DND-41 (cell line): ENCODE results near the gene MIDN.

ENCODE experiments used
- ATAC-seq: fragments of 200-7000 bp; cut with Tn5 transposase; 3 replicates; pipeline ENCODE4 v1.9.1; 2021; ENCODE audit warnings: low read depth; ENCODE audit not compliant: insufficient read depth
- DNase-seq: peaks from one replicate; pipeline ENCODE4 v3.0.0-alpha.2; 2020
- H2AFZ ChIP-seq: 2 replicates; pipeline ENCODE4 v1.6.0; 2012; ENCODE audit warnings: low read depth, low read length
- H3K27ac ChIP-seq: 2 replicates; pipeline ENCODE4 v1.5.1; 2012; ENCODE audit warnings: low read length, inconsistent platforms
- H3K27me3 ChIP-seq: fragments of 200-600 bp; sonication (generic); 2 replicates; pipeline ENCODE4 v1.6.0; 2012; ENCODE audit warnings: low read length, mild to moderate bottlenecking, inconsistent platforms; ENCODE audit not compliant: insufficient read depth, poor library complexity
- H3K36me3 ChIP-seq: 2 replicates; pipeline ENCODE4 v1.5.1; 2012; ENCODE audit warnings: low read length, inconsistent platforms; ENCODE audit not compliant: insufficient read depth
- H3K4me1 ChIP-seq: 2 replicates; pipeline ENCODE4 v1.5.1; 2012; ENCODE audit warnings: mild to moderate bottlenecking, low read length; ENCODE audit not compliant: insufficient read depth
- H3K4me2 ChIP-seq: 2 replicates; pipeline ENCODE4 v1.6.0; 2012; ENCODE audit warnings: mild to moderate bottlenecking, moderate library complexity, low read length, inconsistent platforms; ENCODE audit not compliant: insufficient read depth
- H3K4me3 ChIP-seq, 2 experiments: fragments of 200-600 bp in 1 of 2; shearing (Covaris generic) in 1 of 2; 2 replicates each; pipeline ENCODE4 v1.5.1; 2012 to 2016; ENCODE audit warnings: inconsistent platforms in 2 of 2, low read length in 2 of 2, mild to moderate bottlenecking in 2 of 2, low read depth in 1 of 2, moderate library complexity in 1 of 2
- H3K79me2 ChIP-seq: 2 replicates; pipeline ENCODE4 v1.6.0; 2012; ENCODE audit warnings: low read length, inconsistent platforms; ENCODE audit not compliant: insufficient read depth
- H3K9ac ChIP-seq: 2 replicates; pipeline ENCODE4 v1.6.0; 2012; ENCODE audit warnings: low read depth, mild to moderate bottlenecking, inconsistent platforms, low read length, moderate library complexity
- H3K9me3 ChIP-seq: 2 replicates; pipeline ENCODE4 v1.5.1; 2012; ENCODE audit warnings: low read length, moderate library complexity, mild to moderate bottlenecking, inconsistent platforms; ENCODE audit not compliant: insufficient read depth, severe bottlenecking
- H4K20me1 ChIP-seq: 2 replicates; pipeline ENCODE4 v1.6.0; 2012; ENCODE audit warnings: low read length; ENCODE audit not compliant: insufficient read depth
- EZH2 ChIP-seq: IDR thresholded peaks from 3 replicates; pipeline ENCODE4 v1.6.1; 2012; ENCODE audit warnings: borderline replicate concordance, low read depth, mild to moderate bottlenecking, moderate library complexity, low read length, inconsistent platforms; ENCODE audit not compliant: severe bottlenecking
- TF ChIP-seq, protein P1 (sequence below): IDR thresholded peaks from 2 replicates; pipeline ENCODE4 v1.5.1; 2012; ENCODE audit warnings: borderline replicate concordance, low read length, moderate library complexity, mild to moderate bottlenecking; ENCODE audit not compliant: poor library complexity, severe bottlenecking; ENCODE audit errors: extremely low read depth

The MIDN gene

DNA sequence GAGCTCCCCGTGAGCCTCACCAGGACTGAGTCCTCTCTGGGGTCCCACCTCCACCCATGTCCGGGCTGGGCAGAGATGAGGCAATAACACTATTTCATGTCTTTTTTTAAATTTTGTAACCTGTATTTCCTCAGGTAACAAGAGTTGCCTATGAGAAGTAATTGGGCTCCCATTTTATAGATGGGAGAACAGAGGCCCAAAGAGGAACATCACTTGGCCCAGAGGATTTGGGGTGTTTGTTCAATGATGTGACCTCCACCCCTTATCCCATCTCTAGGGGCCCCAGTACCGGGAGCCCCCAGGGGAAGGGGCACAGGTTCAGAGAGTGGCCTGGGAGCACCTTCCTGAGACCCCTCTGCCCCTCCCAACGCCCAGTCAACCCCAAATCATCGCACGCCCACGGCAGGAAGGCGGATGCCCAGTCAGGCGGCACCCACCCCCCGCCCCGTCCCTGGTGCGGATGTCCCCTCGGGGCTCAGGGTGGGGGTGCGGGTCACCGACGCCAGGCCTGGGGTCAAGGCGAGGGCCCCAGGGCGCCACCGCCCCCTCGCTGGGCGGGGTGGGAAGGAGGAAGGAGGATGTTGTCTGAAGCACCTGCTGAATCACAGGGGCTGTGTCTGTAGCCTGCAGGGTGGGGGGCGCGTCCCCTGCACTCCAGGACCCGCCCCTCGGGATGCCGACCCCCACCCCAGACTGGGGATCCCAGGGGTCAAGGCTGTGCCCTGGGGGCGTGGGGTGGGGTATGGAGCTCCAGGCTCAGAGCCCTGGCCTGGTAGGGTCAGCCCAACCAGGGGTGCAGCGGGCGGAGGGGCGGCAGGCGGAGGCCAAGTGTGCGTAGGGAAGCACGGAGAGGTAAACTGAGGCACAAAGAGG, 11.7 kb downstream of the MIDN start:
- Histone ChIP-seq H3K4me1 (peaks cover 58% of the 10 kb centered on the region), H3K9ac (peak overlapping the region; percentile 42; the same call in 1 of the 2 replicates), H3K27ac (peak overlapping the region; percentile 80), H3K4me3 (peak overlapping the region in 1 of 2 experiments; percentile 51; a peak in 2 of 4 replicates), H3K9me3 (no peaks in the 10 kb centered on the region), H2AFZ (no peak overlapping the region), H4K20me1 (peaks cover 17% of the 10 kb centered on the region), H3K36me3 (peaks cover 31% of the 10 kb centered on the region), H3K4me2 (peak overlapping the region; percentile 92), H3K27me3 (no peaks in the 10 kb centered on the region), H3K79me2 (peaks cover 8% of the 10 kb centered on the region)
- DNase-seq (no peak), ATAC-seq (peak; percentile 6)
- no peak for TF ChIP-seq EZH2
- TF ChIP-seq, protein P1, sequence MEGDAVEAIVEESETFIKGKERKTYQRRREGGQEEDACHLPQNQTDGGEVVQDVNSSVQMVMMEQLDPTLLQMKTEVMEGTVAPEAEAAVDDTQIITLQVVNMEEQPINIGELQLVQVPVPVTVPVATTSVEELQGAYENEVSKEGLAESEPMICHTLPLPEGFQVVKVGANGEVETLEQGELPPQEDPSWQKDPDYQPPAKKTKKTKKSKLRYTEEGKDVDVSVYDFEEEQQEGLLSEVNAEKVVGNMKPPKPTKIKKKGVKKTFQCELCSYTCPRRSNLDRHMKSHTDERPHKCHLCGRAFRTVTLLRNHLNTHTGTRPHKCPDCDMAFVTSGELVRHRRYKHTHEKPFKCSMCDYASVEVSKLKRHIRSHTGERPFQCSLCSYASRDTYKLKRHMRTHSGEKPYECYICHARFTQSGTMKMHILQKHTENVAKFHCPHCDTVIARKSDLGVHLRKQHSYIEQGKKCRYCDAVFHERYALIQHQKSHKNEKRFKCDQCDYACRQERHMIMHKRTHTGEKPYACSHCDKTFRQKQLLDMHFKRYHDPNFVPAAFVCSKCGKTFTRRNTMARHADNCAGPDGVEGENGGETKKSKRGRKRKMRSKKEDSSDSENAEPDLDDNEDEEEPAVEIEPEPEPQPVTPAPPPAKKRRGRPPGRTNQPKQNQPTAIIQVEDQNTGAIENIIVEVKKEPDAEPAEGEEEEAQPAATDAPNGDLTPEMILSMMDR = no peak

DNA sequence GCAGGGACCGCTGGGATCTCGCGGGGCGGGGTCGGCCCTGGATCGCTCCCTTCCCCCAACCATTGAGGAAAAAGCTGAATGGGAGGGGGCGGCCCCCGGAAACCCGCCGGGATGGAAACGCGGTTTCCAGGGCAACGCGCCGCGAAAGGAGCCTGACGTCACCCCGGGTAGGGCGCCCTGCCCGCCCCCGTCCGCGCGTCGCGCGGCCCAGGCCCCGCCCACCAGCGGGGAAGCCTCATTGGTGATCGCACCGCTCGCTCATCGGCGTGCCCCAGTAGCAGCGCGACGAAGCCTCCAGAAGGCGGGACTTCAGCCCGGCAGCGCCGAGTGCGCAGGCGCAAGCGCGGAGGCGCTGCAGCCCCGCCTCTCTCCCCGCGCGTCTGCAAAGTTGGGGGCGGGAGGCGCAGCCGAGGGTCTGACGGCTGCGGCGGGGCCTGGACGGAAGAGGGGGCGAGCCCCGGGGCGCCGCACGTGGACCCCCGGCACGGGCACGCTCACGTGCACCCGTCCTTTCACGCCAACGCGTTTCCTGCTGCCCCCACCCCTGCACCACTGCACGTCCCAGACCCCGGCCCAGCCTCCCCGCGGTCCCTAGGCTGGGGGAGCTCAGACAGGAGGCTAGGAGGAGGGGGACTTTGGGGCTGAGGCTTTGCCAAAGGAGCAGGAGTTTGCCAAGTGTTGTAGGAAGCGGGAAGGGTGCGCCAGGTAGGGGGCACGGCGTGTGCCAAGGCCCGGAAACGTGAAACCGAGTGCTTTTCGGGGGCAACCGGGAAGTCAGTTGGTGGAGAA, 12.6 kb downstream of the MIDN start:
- DNase-seq (peak; percentile 98), ATAC-seq (peak; percentile 85)
- Histone ChIP-seq H3K9me3 (no peaks in the 10 kb centered on the region), H3K4me2 (peak overlapping the region; percentile 92), H3K36me3 (peaks cover 23% of the 10 kb centered on the region), H3K4me3 (peak overlapping the region; percentile 47 to 71; a peak in 3 of 4 replicates), H4K20me1 (peaks cover 8% of the 10 kb centered on the region), H3K9ac (peak overlapping the region; percentile 78), H3K79me2 (peaks cover 6% of the 10 kb centered on the region), H3K4me1 (peaks cover 56% of the 10 kb centered on the region), H2AFZ (peak overlapping the region; percentile 74), H3K27ac (peak overlapping the region; percentile 87), H3K27me3 (no peaks in the 10 kb centered on the region)
- TF ChIP-seq EZH2 = no peak
- TF ChIP-seq, protein P1 = no peak

DNA sequence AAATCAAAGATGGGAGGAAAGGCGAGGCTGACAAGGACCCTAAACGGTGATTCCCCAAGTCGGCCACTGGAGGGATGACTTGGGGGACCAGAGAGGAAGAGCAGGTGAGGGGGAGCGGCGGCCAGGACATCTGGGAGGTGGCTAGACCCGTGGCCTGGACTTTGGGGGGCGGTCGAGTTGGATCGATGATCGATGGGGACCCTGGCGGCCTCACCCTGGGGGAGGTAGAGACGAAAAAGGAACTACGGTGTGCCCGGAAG, 13.1 kb downstream of the MIDN start:
- ATAC-seq = no peak
- Histone ChIP-seq H3K9ac (peak overlapping the region; percentile 78), H3K9me3 (no peaks in the 10 kb centered on the region), H3K4me1 (peaks cover 58% of the 10 kb centered on the region), H3K4me3 (peak overlapping the region; percentile 47 to 71; a peak in 3 of 4 replicates), H4K20me1 (peaks cover 7% of the 10 kb centered on the region; the same call in 1 of the 2 replicates), H3K36me3 (peaks cover 20% of the 10 kb centered on the region), H3K27me3 (no peaks in the 10 kb centered on the region), H3K4me2 (peak overlapping the region; percentile 92), H3K27ac (peak overlapping the region; percentile 87), H3K79me2 (peaks cover 5% of the 10 kb centered on the region), H2AFZ (no peak overlapping the region)
- no peak for TF ChIP-seq EZH2
- TF ChIP-seq, protein P1 = peak; percentile 43
- no peak for DNase-seq
